Measurements from ENCODE around the gene TBX4.
A peak's percentile ranks its signal among the peaks of the same experiment; 100 is the strongest.

Gene TBX4

GRCh38 chr17:61488878-61489718 is 36.9 kb downstream of the TBX4 start:
- no peak overlapping the region for H3K4me3 ChIP-seq (ENCODE audit: low read length in 2 of 2)
- H2AFZ ChIP-seq (ENCODE audit: low read length) = no peak overlapping the region
- H3K14ac ChIP-seq (ENCODE audit: low read length) = no peak overlapping the region
- H3K79me1 ChIP-seq (ENCODE audit: low read depth, low read length) = no peaks in the 10 kb centered on the region
- peaks cover 3 to 10% of the 10 kb centered on the region in 2 donors for H3K4me1 ChIP-seq (ENCODE audit: control insufficient read depth in 2 of 2, insufficient read depth in 1 of 2, low read depth in 1 of 2, low read length in 2 of 2)
- no peak overlapping the region for H2AK5ac ChIP-seq (ENCODE audit: low read depth, low read length)
- H3K9ac ChIP-seq (ENCODE audit: low read depth, low read length, poor library complexity) = no peak overlapping the region
- H3K23ac ChIP-seq (ENCODE audit: low read depth, low read length, poor library complexity) = peak overlapping the region; percentile 34
- DNase-seq (ENCODE audit: low spot score) = no peak
- no CpG with 5 or more reads among the region's 16 CpGs for WGBS, 2 donors (ENCODE audit: extremely low coverage in 2 of 2, insufficient read length in 2 of 2, insufficient replicate concordance in 1 of 2)
- no peak overlapping the region for H3K27ac ChIP-seq (replicated peaks; ENCODE audit: low read length)
- peaks cover 0 to 30% (median 0%) of the 10 kb centered on the region in 3 experiments for H3K27me3 ChIP-seq (ENCODE audit: control insufficient read depth in 3 of 3, insufficient read depth in 3 of 3, low read depth in 1 of 3, low read length in 3 of 3)
- H4K91ac ChIP-seq (ENCODE audit: low read depth, low read length, poor library complexity) = no peak overlapping the region
- H3K9me3 ChIP-seq (replicated peaks in 1 of 2; ENCODE audit: control insufficient read depth in 2 of 2, insufficient read depth in 1 of 2, low read depth in 1 of 2, low read length in 2 of 2) = no peaks in the 10 kb centered on the region
- no peaks in the 10 kb centered on the region for H3K36me3 ChIP-seq (replicated peaks in 1 of 2; ENCODE audit: control insufficient read depth in 2 of 2, insufficient read depth in 2 of 2, low read length in 2 of 2)
- H2BK120ac ChIP-seq (ENCODE audit: low read depth, low read length) = no peak overlapping the region
- H3K18ac ChIP-seq (ENCODE audit: low read length) = no peak overlapping the region
- no peak overlapping the region for H4K8ac ChIP-seq (ENCODE audit: low read depth, low read length)
- no peak overlapping the region for H3K4ac ChIP-seq (ENCODE audit: low read length)
- no peak overlapping the region for H2BK5ac ChIP-seq (ENCODE audit: low read length)
- H2BK12ac ChIP-seq (ENCODE audit: low read length) = no peak overlapping the region
- H3K4me2 ChIP-seq (ENCODE audit: insufficient read depth, low read length, poor library complexity, severe bottlenecking) = no peak overlapping the region
- no peak overlapping the region for H2BK15ac ChIP-seq (ENCODE audit: low read length)

- Histone ChIP-seq H3K14ac (ENCODE audit: low read length) (no peak overlapping the region), H3K4me2 (ENCODE audit: insufficient read depth, low read length, poor library complexity, severe bottlenecking) (no peak overlapping the region), H4K91ac (ENCODE audit: low read depth, low read length, poor library complexity) (no peak overlapping the region), H3K79me1 (ENCODE audit: low read depth, low read length) (no peaks in the 10 kb centered on the region), H3K23ac (ENCODE audit: low read depth, low read length, poor library complexity) (no peak overlapping the region), H3K36me3 (replicated peaks in 1 of 2; ENCODE audit: control insufficient read depth in 2 of 2, insufficient read depth in 2 of 2, low read length in 2 of 2) (no peaks in the 10 kb centered on the region), H2AK5ac (ENCODE audit: low read depth, low read length) (no peak overlapping the region), H2AFZ (ENCODE audit: low read length) (no peak overlapping the region), H4K8ac (ENCODE audit: low read depth, low read length) (no peak overlapping the region), H3K4me1 (ENCODE audit: control insufficient read depth in 2 of 2, insufficient read depth in 1 of 2, low read depth in 1 of 2, low read length in 2 of 2) (peaks cover 3 to 10% of the 10 kb centered on the region in 2 donors), H2BK15ac (ENCODE audit: low read length) (no peak overlapping the region), H3K27ac (replicated peaks; ENCODE audit: low read length) (no peak overlapping the region), H3K27me3 (ENCODE audit: control insufficient read depth in 3 of 3, insufficient read depth in 3 of 3, low read depth in 1 of 3, low read length in 3 of 3) (peaks cover 0 to 30% (median 0%) of the 10 kb centered on the region in 3 experiments), H3K4ac (ENCODE audit: low read length) (no peak overlapping the region), H3K4me3 (ENCODE audit: low read length in 2 of 2) (no peak overlapping the region), H3K18ac (ENCODE audit: low read length) (peak overlapping the region; percentile 36), H2BK5ac (ENCODE audit: low read length) (no peak overlapping the region), H2BK12ac (ENCODE audit: low read length) (no peak overlapping the region), H2BK120ac (ENCODE audit: low read depth, low read length) (no peak overlapping the region), H3K9me3 (replicated peaks in 1 of 2; ENCODE audit: control insufficient read depth in 2 of 2, insufficient read depth in 1 of 2, low read depth in 1 of 2, low read length in 2 of 2) (no peaks in the 10 kb centered on the region), H3K9ac (ENCODE audit: low read depth, low read length, poor library complexity) (peak overlapping the region; percentile 34)
- no CpG with 5 or more reads among the region's 12 CpGs for WGBS, 2 donors (ENCODE audit: extremely low coverage in 2 of 2, insufficient read length in 2 of 2, insufficient replicate concordance in 1 of 2)
- no peak for DNase-seq (ENCODE audit: low spot score)
Observed at GRCh38 chr17:61489719-61490490, 37.7 kb downstream of the TBX4 start.

GRCh38 chr17:61490540-61490975 is 38.3 kb downstream of the TBX4 start:
- Histone ChIP-seq H2AK5ac (ENCODE audit: low read depth, low read length) (no peak overlapping the region), H3K79me1 (ENCODE audit: low read depth, low read length) (no peaks in the 10 kb centered on the region), H3K27ac (replicated peaks; ENCODE audit: low read length) (no peak overlapping the region), H4K91ac (ENCODE audit: low read depth, low read length, poor library complexity) (no peak overlapping the region), H3K4ac (ENCODE audit: low read length) (no peak overlapping the region), H3K14ac (ENCODE audit: low read length) (no peak overlapping the region), H3K23ac (ENCODE audit: low read depth, low read length, poor library complexity) (no peak overlapping the region), H3K18ac (ENCODE audit: low read length) (no peak overlapping the region), H2BK12ac (ENCODE audit: low read length) (no peak overlapping the region), H3K36me3 (replicated peaks in 1 of 2; ENCODE audit: control insufficient read depth in 2 of 2, insufficient read depth in 2 of 2, low read length in 2 of 2) (no peaks in the 10 kb centered on the region), H2AFZ (ENCODE audit: low read length) (no peak overlapping the region), H3K4me1 (ENCODE audit: control insufficient read depth in 2 of 2, insufficient read depth in 1 of 2, low read depth in 1 of 2, low read length in 2 of 2) (peaks cover 3 to 10% of the 10 kb centered on the region in 2 donors), H3K4me2 (ENCODE audit: insufficient read depth, low read length, poor library complexity, severe bottlenecking) (no peak overlapping the region), H3K9ac (ENCODE audit: low read depth, low read length, poor library complexity) (no peak overlapping the region), H3K4me3 (ENCODE audit: low read length in 2 of 2) (no peak overlapping the region), H2BK5ac (ENCODE audit: low read length) (no peak overlapping the region), H3K27me3 (ENCODE audit: control insufficient read depth in 3 of 3, insufficient read depth in 3 of 3, low read depth in 1 of 3, low read length in 3 of 3) (peaks cover 0 to 25% (median 0%) of the 10 kb centered on the region in 3 experiments), H3K9me3 (replicated peaks in 1 of 2; ENCODE audit: control insufficient read depth in 2 of 2, insufficient read depth in 1 of 2, low read depth in 1 of 2, low read length in 2 of 2) (no peaks in the 10 kb centered on the region), H4K8ac (ENCODE audit: low read depth, low read length) (no peak overlapping the region), H2BK15ac (ENCODE audit: low read length) (no peak overlapping the region), H2BK120ac (ENCODE audit: low read depth, low read length) (no peak overlapping the region)
- no peak for DNase-seq (ENCODE audit: low spot score)
- no CpG with 5 or more reads among the region's 5 CpGs for WGBS, 2 donors (ENCODE audit: extremely low coverage in 2 of 2, insufficient read length in 2 of 2, insufficient replicate concordance in 1 of 2)

GRCh38 chr17:61491981-61492380 is 39.8 kb downstream of the TBX4 start:
- DNase-seq (ENCODE audit: low spot score) = no peak
- no peak overlapping the region for H3K4ac ChIP-seq (ENCODE audit: low read length)
- no peak overlapping the region for H2BK15ac ChIP-seq (ENCODE audit: low read length)
- H3K27ac ChIP-seq (replicated peaks; ENCODE audit: low read length) = no peak overlapping the region
- peaks cover 3 to 4% of the 10 kb centered on the region in 2 donors for H3K4me1 ChIP-seq (ENCODE audit: control insufficient read depth in 2 of 2, insufficient read depth in 1 of 2, low read depth in 1 of 2, low read length in 2 of 2)
- H3K4me2 ChIP-seq (ENCODE audit: insufficient read depth, low read length, poor library complexity, severe bottlenecking) = no peak overlapping the region
- no peaks in the 10 kb centered on the region for H3K36me3 ChIP-seq (replicated peaks in 1 of 2; ENCODE audit: control insufficient read depth in 2 of 2, insufficient read depth in 2 of 2, low read length in 2 of 2)
- H2AFZ ChIP-seq (ENCODE audit: low read length) = no peak overlapping the region
- WGBS, 2 donors (ENCODE audit: extremely low coverage in 2 of 2, insufficient read length in 2 of 2, insufficient replicate concordance in 1 of 2) = no CpG with 5 or more reads among the region's 3 CpGs
- no peak overlapping the region for H3K14ac ChIP-seq (ENCODE audit: low read length)
- no peak overlapping the region for H3K18ac ChIP-seq (ENCODE audit: low read length)
- H3K23ac ChIP-seq (ENCODE audit: low read depth, low read length, poor library complexity) = no peak overlapping the region
- H3K79me1 ChIP-seq (ENCODE audit: low read depth, low read length) = no peaks in the 10 kb centered on the region
- H2BK5ac ChIP-seq (ENCODE audit: low read length) = no peak overlapping the region
- H3K4me3 ChIP-seq (ENCODE audit: low read length in 2 of 2) = no peak overlapping the region
- H2AK5ac ChIP-seq (ENCODE audit: low read depth, low read length) = no peak overlapping the region
- no peaks in the 10 kb centered on the region for H3K9me3 ChIP-seq (replicated peaks in 1 of 2; ENCODE audit: control insufficient read depth in 2 of 2, insufficient read depth in 1 of 2, low read depth in 1 of 2, low read length in 2 of 2)
- H3K27me3 ChIP-seq (ENCODE audit: control insufficient read depth in 3 of 3, insufficient read depth in 3 of 3, low read depth in 1 of 3, low read length in 3 of 3) = peaks cover 0 to 17% (median 0%) of the 10 kb centered on the region in 3 experiments
- H2BK120ac ChIP-seq (ENCODE audit: low read depth, low read length) = no peak overlapping the region
- no peak overlapping the region for H2BK12ac ChIP-seq (ENCODE audit: low read length)
- no peak overlapping the region for H4K8ac ChIP-seq (ENCODE audit: low read depth, low read length)
- no peak overlapping the region for H3K9ac ChIP-seq (ENCODE audit: low read depth, low read length, poor library complexity)
- H4K91ac ChIP-seq (ENCODE audit: low read depth, low read length, poor library complexity) = no peak overlapping the region
